GM12873 (cell line): ENCODE data around the gene FOXRED2.
A peak's percentile ranks its signal among the peaks of the same experiment; 100 is the strongest.

ENCODE experiments used
- TF ChIP-seq, protein P1 (sequence below): IDR thresholded peaks from 2 replicates; pipeline ENCODE4 v1.5.1; 2012; ENCODE audit warnings: low read depth, mild to moderate bottlenecking, moderate library complexity, low read length, control low read depth; ENCODE audit not compliant: insufficient read depth; ENCODE audit errors: missing control alignments

Gene FOXRED2

DNA sequence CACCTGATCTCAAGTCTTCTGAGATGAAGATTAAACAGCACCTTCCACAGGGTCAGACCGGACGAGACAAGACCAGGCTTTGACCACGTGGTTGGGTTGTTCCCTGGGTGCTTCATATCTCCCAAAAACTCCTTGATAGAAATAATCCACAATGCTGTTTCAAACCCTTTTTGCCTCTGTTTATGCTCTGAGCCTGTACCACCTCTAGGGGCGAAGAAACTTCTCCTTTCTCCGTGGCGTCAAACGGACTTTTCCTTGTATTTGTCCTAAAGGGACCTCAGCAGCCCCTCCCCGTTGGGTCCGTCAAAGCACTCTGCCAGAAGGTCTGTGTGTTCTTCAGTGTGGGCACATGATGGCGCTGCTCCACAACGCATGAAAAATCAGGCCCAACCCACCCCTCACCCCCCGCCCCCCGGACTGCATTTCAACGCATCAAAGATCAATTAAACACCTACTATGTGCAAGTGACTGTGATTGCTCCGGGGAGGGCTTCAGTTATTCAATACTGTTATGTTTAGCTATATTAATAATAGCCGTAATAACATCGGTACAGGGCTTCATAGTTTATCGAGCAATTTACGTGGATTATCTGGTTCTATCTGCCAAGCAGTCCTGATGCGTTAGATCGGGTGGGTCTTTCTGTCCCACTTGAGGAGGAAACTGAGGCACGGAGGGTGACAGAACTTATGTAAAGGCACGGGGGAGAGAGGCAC, 39.4 kb upstream of the FOXRED2 start:
- TF ChIP-seq, protein P1, sequence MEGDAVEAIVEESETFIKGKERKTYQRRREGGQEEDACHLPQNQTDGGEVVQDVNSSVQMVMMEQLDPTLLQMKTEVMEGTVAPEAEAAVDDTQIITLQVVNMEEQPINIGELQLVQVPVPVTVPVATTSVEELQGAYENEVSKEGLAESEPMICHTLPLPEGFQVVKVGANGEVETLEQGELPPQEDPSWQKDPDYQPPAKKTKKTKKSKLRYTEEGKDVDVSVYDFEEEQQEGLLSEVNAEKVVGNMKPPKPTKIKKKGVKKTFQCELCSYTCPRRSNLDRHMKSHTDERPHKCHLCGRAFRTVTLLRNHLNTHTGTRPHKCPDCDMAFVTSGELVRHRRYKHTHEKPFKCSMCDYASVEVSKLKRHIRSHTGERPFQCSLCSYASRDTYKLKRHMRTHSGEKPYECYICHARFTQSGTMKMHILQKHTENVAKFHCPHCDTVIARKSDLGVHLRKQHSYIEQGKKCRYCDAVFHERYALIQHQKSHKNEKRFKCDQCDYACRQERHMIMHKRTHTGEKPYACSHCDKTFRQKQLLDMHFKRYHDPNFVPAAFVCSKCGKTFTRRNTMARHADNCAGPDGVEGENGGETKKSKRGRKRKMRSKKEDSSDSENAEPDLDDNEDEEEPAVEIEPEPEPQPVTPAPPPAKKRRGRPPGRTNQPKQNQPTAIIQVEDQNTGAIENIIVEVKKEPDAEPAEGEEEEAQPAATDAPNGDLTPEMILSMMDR: peak; percentile 65

DNA sequence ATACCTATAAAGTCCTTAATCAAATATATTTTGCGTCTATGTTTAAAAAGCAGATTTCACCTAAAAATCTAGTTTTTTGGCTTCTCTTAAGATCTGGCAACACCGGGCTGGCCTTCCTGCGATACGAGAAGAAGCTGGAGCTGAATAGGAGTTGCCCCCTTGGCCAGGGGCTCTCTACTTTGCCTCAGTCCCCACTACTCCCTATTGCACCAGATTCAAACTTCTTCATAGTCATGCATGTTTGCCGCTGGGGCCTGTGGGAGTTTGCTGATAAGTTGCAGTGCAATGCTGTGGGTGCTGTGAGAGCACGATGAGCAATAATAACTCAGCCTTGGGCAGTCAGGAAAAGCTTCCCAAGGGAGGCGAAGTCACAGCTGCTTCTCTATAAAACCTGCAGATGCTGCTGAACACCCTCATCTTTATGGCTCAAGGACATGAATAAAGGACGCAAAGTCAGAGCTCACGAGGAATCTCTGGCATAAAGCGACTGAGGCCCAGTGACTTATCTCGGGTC, 37.3 kb upstream of the FOXRED2 start:
- TF ChIP-seq, protein P1: no peak

DNA sequence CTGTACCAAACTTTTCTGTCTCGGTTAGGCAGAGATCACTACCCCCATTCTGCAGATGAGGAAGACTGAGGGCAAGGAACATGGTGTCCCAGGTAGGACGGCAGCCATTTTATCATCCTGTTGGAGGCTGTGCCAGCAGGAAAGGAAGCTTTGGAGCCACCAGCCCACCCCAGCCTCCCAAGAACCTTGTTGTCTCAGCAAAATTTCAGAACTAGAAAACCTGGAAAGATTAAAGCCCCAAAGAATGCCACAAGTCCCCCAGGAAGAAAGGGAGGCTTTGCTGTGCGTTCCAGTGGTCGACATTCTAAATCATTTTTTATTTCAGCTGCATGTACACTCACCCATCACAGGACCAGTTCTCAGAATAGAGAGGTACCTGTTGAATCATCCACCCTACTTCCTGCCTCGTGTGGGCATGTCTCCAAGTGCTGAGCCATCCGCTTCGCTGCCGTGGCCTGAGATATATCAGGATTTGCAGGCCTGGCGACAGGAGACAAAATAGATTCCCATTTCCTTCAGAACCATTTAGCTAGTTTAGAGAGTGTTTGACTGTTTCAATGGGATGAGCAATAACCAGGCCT, 35.1 kb upstream of the FOXRED2 start:
- TF ChIP-seq, protein P1: no peak

DNA sequence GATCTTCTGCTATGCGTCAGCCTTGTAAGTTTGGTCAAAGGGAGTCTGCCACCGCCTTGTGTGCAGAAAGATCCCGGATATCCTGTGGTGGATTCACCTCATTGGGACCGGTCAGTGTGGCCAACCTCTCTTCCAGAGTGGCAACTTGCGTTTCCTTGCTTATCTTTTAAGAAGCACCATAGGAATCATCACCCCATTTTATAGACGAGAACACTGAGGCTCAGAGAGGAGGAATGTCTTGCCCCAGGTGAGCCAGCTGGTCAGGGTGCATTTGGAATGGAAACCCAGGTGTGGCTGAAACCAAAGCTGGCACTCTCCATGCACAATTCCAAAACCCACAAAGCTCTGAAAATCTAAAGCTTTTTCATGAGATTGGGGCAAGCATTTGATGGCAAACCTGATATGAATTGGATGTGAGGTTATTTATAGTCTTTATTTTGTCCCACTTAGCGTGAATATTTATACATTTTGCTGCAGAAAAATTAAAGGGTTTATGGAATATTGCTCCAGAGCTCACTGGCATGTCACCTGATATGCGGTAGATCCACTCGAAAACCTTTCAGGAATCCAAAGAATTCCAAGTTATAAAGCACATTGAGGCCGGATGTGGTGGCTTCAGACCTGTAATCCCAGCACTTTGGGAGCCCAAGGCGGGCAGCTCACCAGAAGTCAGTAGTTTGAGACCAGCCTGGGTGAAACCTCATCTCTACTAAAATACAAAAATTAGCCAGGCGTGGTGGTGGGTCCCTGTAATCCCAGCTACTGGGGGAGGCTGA, 34.2 kb upstream of the FOXRED2 start:
- TF ChIP-seq, protein P1: no peak

DNA sequence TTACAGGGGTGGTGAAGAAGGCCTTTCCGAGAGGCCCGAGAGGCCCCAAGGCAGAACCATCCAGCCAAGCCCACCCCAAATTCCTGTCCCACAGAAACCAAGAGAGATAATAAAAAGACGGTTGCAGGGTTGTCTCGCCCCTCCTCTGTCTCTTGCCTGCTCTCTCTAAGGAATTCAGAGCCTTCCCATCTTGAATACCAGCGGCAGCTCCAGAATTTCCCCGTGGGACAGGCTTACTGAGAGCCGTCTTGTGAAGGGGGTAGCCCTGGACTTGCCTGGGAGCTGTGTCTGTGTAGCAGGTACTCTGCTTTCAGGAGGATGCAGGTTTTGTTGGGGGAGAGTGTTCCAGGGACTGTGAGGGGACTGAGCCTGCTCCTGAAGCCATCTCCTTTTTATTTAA, 31.7 kb upstream of the FOXRED2 start:
- TF ChIP-seq, protein P1: no peak

DNA sequence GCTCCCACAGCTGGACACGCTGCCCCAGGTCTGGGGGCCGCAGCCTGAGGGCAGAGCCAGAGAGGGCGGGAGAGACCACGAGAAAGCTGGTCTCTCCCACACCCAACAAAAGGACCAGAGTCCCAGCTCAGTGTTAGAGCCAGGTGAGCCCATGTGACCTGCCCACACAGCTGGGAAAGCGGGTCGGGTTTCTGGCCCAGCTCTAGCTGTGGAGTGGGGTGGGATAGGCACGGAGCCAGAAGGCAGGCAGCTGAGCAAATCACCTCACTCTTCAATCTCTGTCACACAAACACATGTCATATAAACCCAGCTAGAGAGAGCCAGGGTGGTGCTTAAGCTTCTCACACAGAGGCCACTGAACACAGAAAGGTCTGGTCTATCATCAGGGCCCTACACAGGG, 29.9 kb upstream of the FOXRED2 start:
- TF ChIP-seq, protein P1: no peak

DNA sequence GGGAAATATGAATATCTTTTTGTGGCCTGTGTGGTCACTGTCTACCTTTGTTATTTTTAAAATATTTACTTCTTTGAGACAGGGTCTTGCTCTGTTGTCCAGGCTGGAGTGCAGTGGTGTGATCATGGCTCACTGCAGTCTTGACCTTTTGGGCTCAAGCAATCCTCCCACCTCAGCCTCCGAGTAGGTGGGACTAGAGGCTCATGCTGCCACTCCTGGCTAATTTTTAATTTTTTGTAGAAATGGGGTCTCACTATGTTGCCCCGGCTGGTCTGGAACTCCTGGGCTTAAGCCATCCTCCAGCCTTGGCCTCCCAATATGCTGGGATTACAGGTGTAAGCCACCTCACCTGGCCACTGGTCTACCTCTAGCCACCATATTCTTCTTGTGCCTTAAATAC, 25.6 kb upstream of the FOXRED2 start:
- TF ChIP-seq, protein P1: no peak
